ENCODE data around the gene ARHGAP10.

- TF ChIP-seq POLR2AphosphoS5 (IDR thresholded peaks at IDR 0.05; ENCODE audit: borderline replicate concordance, low read depth, low read length) (no peak), EZH2 (IDR thresholded peaks at IDR 0.05) (no peak)
Measured at GRCh38 chr4:148094149-148094548, 362.3 kb downstream of the ARHGAP10 start.
